PC-9 (cell line): Measurements from ENCODE around the gene IFIT5. TPM values are rescaled to one million over a fixed set of nuclear protein-coding genes. Genes with fewer than 3 reads are reported as not detected.

Experiments used
- BruUV-seq: library from RNA; stranded (reverse); fragments of 400-500 nt; replicated peaks from 2 replicates; lab custom pipeline; 2021; lab: Mats Ljungman, UMichigan
- CTCF ChIA-PET: fragments of 300-600 bp; sonication (Branson Sonifier 250); formaldehyde crosslinking; loops from one replicate; lab custom pipeline; 2022; ENCODE audit warnings: antibody characterized with exemption; lab: Charles Lee
- POLR2A ChIA-PET: fragments of 300-600 bp; sonication (Branson Sonifier 250); formaldehyde crosslinking; loops from one replicate; lab custom pipeline; 2022; ENCODE audit warnings: antibody characterized with exemption; ENCODE audit not compliant: unreplicated experiment; lab: Charles Lee
- DNase-seq, 2 experiments: peaks; one replicate each; pipeline versions ENCODE4 v3.0.0 to v3.0.0-alpha.2; 2015 to 2022; ENCODE audit warnings: mixed read lengths in 1 of 2
- H2AFZ ChIP-seq: fragments of 200-600 bp; sonication (generic); 2 replicates; pipeline ENCODE4 v1.8.1; 2017; ENCODE audit warnings: antibody characterized with exemption
- H3F3A ChIP-seq: fragments of 200-600 bp; sonication (generic); 2 replicates; pipeline ENCODE4 v1.8.1; 2017; ENCODE audit warnings: antibody characterized with exemption, mild to moderate bottlenecking, low read depth; ENCODE audit not compliant: insufficient read depth
- H3K27ac ChIP-seq: fragments of 200-600 bp; sonication (generic); 2 replicates; pipeline ENCODE4 v1.6.1; 2016; ENCODE audit warnings: mixed run types
- H3K27me3 ChIP-seq: fragments of 200-600 bp; sonication (generic); 2 replicates; pipeline ENCODE4 v1.6.1; 2016; ENCODE audit warnings: low read depth, mixed run types; ENCODE audit not compliant: insufficient read depth
- H3K36me3 ChIP-seq: fragments of 200-600 bp; sonication (generic); 2 replicates; pipeline ENCODE4 v1.6.1; 2016; ENCODE audit warnings: low read depth, mixed run types
- H3K4me1 ChIP-seq: fragments of 200-600 bp; sonication (generic); replicated peaks from 2 replicates; pipeline ENCODE4 v1.6.1; 2016; ENCODE audit warnings: mixed run types; ENCODE audit not compliant: insufficient read depth
- H3K4me2 ChIP-seq: fragments of 200-600 bp; sonication (generic); 2 replicates; pipeline ENCODE4 v1.6.1; 2017; ENCODE audit warnings: mixed run types
- H3K4me3 ChIP-seq: fragments of 200-600 bp; sonication (generic); 2 replicates; pipeline ENCODE4 v1.6.1; 2016; ENCODE audit warnings: mixed run types
- H3K79me2 ChIP-seq: fragments of 200-600 bp; sonication (generic); 2 replicates; pipeline ENCODE4 v1.6.1; 2017; ENCODE audit warnings: low read depth, mixed run types
- H3K9me2 ChIP-seq: fragments of 200-600 bp; sonication (generic); 2 replicates; pipeline ENCODE4 v1.8.1; 2017; ENCODE audit warnings: mild to moderate bottlenecking; ENCODE audit not compliant: insufficient read depth
- H3K9me3 ChIP-seq: fragments of 200-600 bp; sonication (generic); 2 replicates; pipeline ENCODE4 v1.8.1; 2016; ENCODE audit warnings: low read depth; ENCODE audit not compliant: insufficient read depth
- H4K20me1 ChIP-seq: fragments of 200-600 bp; sonication (generic); 2 replicates; pipeline ENCODE4 v1.8.1; 2017; ENCODE audit not compliant: insufficient read depth
- CTCF ChIP-seq: fragments of 200-600 bp; sonication (generic); conservative IDR thresholded peaks from 2 replicates; pipeline ENCODE4 v1.6.1; 2017; ENCODE audit warnings: mixed run types, antibody characterized with exemption, mild to moderate bottlenecking, moderate library complexity
- EZH2 ChIP-seq: fragments of 200-600 bp; sonication (generic); IDR thresholded peaks from 2 replicates; pipeline ENCODE4 v1.8.0; 2017; ENCODE audit warnings: antibody characterized with exemption, low read depth
- intact Hi-C: fragments of 100-400 bp; cut with micrococcal nuclease; formaldehyde crosslinking; loops from one replicate; pipeline ENCODE4 v1.10.0; 2022; ENCODE audit not compliant: unreplicated experiment
- total RNA-seq: library from RNA; stranded (reverse); gene quantifications from 2 replicates; pipeline ENCODE4 v1.2.3, GENCODE V29; 2021

Gene IFIT5
- total RNA-seq, 1 experiment from 2014 or later, result 1.9 TPM

DNA sequence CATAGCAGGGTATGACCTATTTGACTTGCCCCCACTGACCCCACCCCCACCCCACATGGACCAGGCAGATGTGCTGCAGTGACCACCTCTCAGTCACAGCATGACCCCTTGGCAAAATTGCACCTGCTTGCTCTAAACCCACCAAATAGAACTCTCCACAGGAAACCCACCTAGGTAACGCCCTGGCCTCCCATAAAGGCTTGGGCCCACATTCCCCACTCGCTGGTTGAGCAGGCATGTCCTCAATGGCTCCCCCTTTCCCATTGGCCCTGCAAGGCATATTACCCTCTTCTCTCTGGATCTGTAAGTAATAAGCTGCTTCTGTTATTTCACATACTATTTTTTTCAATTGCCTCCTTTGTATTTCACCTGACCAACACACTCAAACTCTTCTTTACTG, 19.2 kb upstream of the IFIT5 start:
- no peaks in the 10 kb centered on the region for H3F3A ChIP-seq
- TF ChIP-seq EZH2, result no peak
- TF ChIP-seq CTCF, result no peak
- H4K20me1 ChIP-seq, result no peaks in the 10 kb centered on the region
- H3K4me3 ChIP-seq, result no peak overlapping the region
- H3K9me2 ChIP-seq, result no peaks in the 10 kb centered on the region
- ChIA-PET CTCF (no interaction called here), POLR2A (no interaction called here)
- no peaks in the 10 kb centered on the region for H3K27me3 ChIP-seq
- peaks cover 7% of the 10 kb centered on the region for H3K4me1 ChIP-seq
- no peak overlapping the region for H3K4me2 ChIP-seq
- intact Hi-C loops, result no loop called here
- H3K79me2 ChIP-seq, result no peaks in the 10 kb centered on the region
- H3K36me3 ChIP-seq, result no peaks in the 10 kb centered on the region
- no peak overlapping the region for H2AFZ ChIP-seq
- no TSS peak for BruUV-seq
- H3K27ac ChIP-seq, result no peak overlapping the region
- DNase-seq, result no peak
- no peaks in the 10 kb centered on the region; the same call in 1 of the 2 replicates for H3K9me3 ChIP-seq

DNA sequence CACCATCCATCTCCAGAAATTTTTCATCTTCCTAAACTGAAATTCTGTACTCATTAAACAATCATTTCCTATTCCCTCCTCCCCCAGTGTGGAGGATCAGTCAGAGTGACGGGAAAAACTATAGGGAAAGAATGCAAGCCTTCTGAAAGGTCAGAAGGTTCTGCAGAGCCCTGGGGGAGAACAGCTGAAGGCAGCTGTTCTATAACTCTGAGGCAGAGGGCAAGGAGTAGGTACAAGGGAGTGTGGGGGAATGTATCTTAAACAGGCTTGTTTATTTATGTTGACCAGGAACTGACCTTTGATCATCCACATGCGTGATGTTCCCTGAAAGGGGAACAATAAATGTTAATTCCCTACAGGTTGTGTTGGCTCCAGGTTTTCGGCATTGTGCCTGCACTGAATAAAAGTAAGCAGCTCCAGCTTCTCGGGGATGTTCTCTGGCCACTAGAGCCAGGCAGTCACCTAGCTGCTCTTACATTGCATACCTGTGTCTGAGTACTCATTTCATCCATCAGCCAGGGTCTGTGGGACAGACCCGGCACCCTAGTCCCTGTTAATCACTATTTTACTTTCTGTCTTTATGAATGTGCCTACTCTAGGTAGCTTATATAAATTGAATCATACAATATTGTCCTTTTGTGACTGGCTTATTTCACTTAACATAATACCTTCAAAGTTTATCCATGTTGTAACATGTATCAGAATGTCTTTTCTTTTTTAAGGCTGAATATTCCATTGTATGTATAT, 16.2 kb upstream of the IFIT5 start:
- BruUV-seq, result no TSS peak
- no peak overlapping the region for H3K4me3 ChIP-seq
- intact Hi-C loops, result no loop called here
- H3K79me2 ChIP-seq, result no peaks in the 10 kb centered on the region
- H4K20me1 ChIP-seq, result no peaks in the 10 kb centered on the region
- H3K4me2 ChIP-seq, result no peak overlapping the region
- peaks cover under 1% of the 10 kb centered on the region; the same call in 1 of the 2 replicates for H3K4me1 ChIP-seq
- no peaks in the 10 kb centered on the region for H3K36me3 ChIP-seq
- H3K9me2 ChIP-seq, result no peaks in the 10 kb centered on the region
- no peak for DNase-seq
- no peaks in the 10 kb centered on the region; the same call in 1 of the 2 replicates for H3K9me3 ChIP-seq
- CTCF ChIA-PET, result no interaction called here
- TF ChIP-seq CTCF, result no peak
- no peak for TF ChIP-seq EZH2
- POLR2A ChIA-PET, result no interaction called here
- no peaks in the 10 kb centered on the region for H3F3A ChIP-seq
- no peak overlapping the region for H2AFZ ChIP-seq
- H3K27me3 ChIP-seq, result no peaks in the 10 kb centered on the region
- H3K27ac ChIP-seq, result no peak overlapping the region

- DNase-seq, result no peak
- H3K36me3 ChIP-seq, result no peaks in the 10 kb centered on the region
- no peak overlapping the region for H3K27ac ChIP-seq
- no peaks in the 10 kb centered on the region for H4K20me1 ChIP-seq
- H3K4me1 ChIP-seq, result no peaks in the 10 kb centered on the region
- no TSS peak for BruUV-seq
- ChIA-PET POLR2A (no interaction called here), CTCF (no interaction called here)
- H3F3A ChIP-seq, result no peaks in the 10 kb centered on the region
- H3K9me3 ChIP-seq, result no peaks in the 10 kb centered on the region; the same call in 1 of the 2 replicates
- no peaks in the 10 kb centered on the region for H3K9me2 ChIP-seq
- H3K79me2 ChIP-seq, result no peaks in the 10 kb centered on the region
- no peak for TF ChIP-seq CTCF
- TF ChIP-seq EZH2, result no peak
- H2AFZ ChIP-seq, result no peak overlapping the region
- H3K27me3 ChIP-seq, result no peaks in the 10 kb centered on the region
- no peak overlapping the region for H3K4me3 ChIP-seq
- intact Hi-C loops, result no loop called here
- H3K4me2 ChIP-seq, result no peak overlapping the region
These were observed 14.4 kb upstream of the IFIT5 start for GRCh38 chr10:89399956-89400355.
